GM18505 (cell line): Measurements from ENCODE around the gene MUC6.

Experiments
- ATAC-seq: cut with Tn5 transposase; IDR thresholded peaks from one replicate; pipeline ENCODE4 v1.9.1; 2021; ENCODE audit not compliant: unreplicated experiment
- POLR2A ChIP-seq: IDR thresholded peaks from 4 replicates; pipeline ENCODE4 v1.6.1; 2011; ENCODE audit warnings: borderline replicate concordance; ENCODE audit not compliant: insufficient read depth, insufficient read length; ENCODE audit errors: extremely low read depth

MUC6 gene

GRCh38 chr11:1012740-1013630 is 23.5 kb downstream of the MUC6 start:
- ATAC-seq = no peak
- TF ChIP-seq POLR2A = no peak

GRCh38 chr11:1012291-1012690 is 24.2 kb downstream of the MUC6 start:
- no peak for TF ChIP-seq POLR2A
- ATAC-seq = no peak

GRCh38 chr11:1011320-1011698 is 25.2 kb downstream of the MUC6 start:
- ATAC-seq = no peak
- TF ChIP-seq POLR2A = no peak

- no peak for ATAC-seq
- TF ChIP-seq POLR2A = no peak
Observed at GRCh38 chr11:1010551-1011319, 25.8 kb downstream of the MUC6 start.

GRCh38 chr11:1009991-1010390 is 26.5 kb downstream of the MUC6 start:
- TF ChIP-seq POLR2A = no peak
- ATAC-seq = no peak

GRCh38 chr11:1009371-1009770 is 27.1 kb downstream of the MUC6 start:
- no peak for TF ChIP-seq POLR2A
- ATAC-seq = no peak

GRCh38 chr11:1008803-1009145 is 27.7 kb downstream of the MUC6 start:
- no peak for ATAC-seq
- no peak for TF ChIP-seq POLR2A

GRCh38 chr11:1008001-1008802 is 28.3 kb downstream of the MUC6 start:
- no peak for ATAC-seq
- no peak for TF ChIP-seq POLR2A

- no peak for ATAC-seq
- no peak for TF ChIP-seq POLR2A
Observed at GRCh38 chr11:1007279-1007678, 29.2 kb downstream of the MUC6 start.

- no peak for ATAC-seq
- no peak for TF ChIP-seq POLR2A
Observed at GRCh38 chr11:1006762-1007161, 29.8 kb downstream of the MUC6 start.

- TF ChIP-seq POLR2A = no peak
- no peak for ATAC-seq
Observed at GRCh38 chr11:1005928-1006327, 30.6 kb downstream of the MUC6 start.

- ATAC-seq = no peak
- no peak for TF ChIP-seq POLR2A
Observed at GRCh38 chr11:1003159-1003558, 33.4 kb downstream of the MUC6 start.

GRCh38 chr11:1002406-1002984 is 34.0 kb downstream of the MUC6 start:
- no peak for TF ChIP-seq POLR2A
- no peak for ATAC-seq
